ENCODE data around the gene TP53INP2.

- TF ChIP-seq, protein P1, sequence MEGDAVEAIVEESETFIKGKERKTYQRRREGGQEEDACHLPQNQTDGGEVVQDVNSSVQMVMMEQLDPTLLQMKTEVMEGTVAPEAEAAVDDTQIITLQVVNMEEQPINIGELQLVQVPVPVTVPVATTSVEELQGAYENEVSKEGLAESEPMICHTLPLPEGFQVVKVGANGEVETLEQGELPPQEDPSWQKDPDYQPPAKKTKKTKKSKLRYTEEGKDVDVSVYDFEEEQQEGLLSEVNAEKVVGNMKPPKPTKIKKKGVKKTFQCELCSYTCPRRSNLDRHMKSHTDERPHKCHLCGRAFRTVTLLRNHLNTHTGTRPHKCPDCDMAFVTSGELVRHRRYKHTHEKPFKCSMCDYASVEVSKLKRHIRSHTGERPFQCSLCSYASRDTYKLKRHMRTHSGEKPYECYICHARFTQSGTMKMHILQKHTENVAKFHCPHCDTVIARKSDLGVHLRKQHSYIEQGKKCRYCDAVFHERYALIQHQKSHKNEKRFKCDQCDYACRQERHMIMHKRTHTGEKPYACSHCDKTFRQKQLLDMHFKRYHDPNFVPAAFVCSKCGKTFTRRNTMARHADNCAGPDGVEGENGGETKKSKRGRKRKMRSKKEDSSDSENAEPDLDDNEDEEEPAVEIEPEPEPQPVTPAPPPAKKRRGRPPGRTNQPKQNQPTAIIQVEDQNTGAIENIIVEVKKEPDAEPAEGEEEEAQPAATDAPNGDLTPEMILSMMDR (tag by site-specific recombination; IDR thresholded peaks at IDR 0.05) = no peak
- TF ChIP-seq ZNF23 (tag by site-specific recombination; IDR thresholded peaks at IDR 0.05; ENCODE audit: borderline replicate concordance) (no peak), ZNF777 (tag by site-specific recombination; IDR thresholded peaks at IDR 0.05; ENCODE audit: borderline replicate concordance) (no peak), ZNF768 (tag by site-specific recombination; IDR thresholded peaks at IDR 0.05) (no peak)
These were observed 20.0 kb downstream of the TP53INP2 start for GRCh38 chr20:34724172-34724571.

Data from HEK293 (cell line).